HG03135 (cell line): ENCODE data around the gene VAMP5.
"Not testable (repeated sequence)": the region's sequence is repeated elsewhere in the genome, so short reads cannot be mapped to it uniquely, and the experiment has no call there.

Experiments used
- ATAC-seq: cut with Tn5 transposase; IDR thresholded peaks from one replicate; pipeline ENCODE4 v1.9.1; 2021; ENCODE audit warnings: mild to moderate bottlenecking, moderate library complexity; ENCODE audit not compliant: unreplicated experiment

Gene VAMP5

DNA sequence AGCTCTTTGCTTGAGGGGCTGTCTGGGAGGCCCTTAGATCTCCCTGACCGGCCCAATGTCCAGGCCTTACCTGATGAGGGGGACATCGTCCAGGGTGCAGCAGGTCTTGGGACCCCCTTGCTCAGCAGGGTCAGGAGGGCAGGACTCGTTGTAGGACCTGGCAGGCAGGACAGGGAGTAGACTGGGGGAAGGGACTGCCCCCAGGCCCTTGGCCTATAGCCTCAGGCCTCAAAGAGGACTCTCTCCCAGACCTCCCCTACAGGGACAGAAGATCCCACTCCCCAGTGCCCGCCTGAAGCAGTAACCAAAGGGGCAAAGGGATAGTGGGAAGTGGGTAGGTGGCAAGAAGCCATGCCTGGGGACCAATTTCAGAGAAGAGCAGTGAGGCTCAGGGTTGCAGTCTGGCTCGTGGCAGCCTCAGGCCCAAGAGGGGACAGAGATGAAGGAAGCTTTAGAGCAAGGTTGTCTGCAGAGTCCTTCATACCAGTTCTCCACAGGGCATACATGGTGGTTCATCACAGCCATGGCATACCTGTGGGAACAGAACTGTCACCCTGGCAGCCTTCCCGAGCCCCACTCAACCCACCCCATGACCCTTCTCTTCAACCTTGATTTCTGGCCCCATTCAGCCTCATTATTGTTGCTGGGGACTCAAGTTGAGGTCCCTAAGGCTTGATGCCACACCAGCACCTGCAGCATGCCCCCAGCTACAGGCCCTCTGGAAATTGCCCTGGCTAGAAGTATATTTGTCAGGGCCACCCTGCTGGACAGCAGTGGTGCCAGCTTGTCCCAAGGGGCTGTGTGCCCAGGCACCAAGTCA lies 16.9 kb downstream of the VAMP5 start:
- no peak for ATAC-seq

DNA sequence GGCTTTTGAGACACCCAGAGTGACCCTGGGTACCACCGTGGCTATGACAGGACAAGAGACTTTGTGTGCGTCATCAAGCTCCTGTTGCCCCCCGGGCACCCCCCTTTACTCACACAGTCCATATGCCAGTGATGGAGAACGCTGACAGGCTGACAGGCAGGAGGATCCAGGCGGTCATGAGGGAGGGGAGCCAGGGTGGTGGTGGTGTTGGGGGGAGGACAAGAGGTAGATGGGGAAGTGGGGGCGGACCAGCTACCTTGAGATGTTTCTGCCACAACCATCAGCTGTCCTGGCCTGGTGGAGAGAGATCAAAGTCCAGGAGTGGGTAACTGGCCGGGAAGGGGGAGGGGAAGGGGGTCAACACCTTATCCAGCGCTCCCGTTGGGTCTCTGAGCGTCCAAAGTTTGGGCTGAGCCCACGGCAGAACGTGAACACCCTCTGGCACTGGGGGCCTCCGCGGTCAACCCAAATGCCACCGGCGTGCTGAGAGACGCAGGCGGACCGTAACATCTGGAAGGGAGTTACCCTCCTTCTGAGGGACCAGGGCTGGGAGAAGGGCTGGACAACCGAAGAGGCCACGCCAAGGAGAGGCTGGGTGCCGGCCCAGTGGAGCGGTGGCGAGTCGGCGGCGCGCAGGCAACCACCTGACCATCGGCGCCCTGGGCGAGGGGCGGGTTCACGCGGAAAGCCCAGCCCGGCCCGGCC lies 17.7 kb downstream of the VAMP5 start:
- ATAC-seq = peak; percentile 39

DNA sequence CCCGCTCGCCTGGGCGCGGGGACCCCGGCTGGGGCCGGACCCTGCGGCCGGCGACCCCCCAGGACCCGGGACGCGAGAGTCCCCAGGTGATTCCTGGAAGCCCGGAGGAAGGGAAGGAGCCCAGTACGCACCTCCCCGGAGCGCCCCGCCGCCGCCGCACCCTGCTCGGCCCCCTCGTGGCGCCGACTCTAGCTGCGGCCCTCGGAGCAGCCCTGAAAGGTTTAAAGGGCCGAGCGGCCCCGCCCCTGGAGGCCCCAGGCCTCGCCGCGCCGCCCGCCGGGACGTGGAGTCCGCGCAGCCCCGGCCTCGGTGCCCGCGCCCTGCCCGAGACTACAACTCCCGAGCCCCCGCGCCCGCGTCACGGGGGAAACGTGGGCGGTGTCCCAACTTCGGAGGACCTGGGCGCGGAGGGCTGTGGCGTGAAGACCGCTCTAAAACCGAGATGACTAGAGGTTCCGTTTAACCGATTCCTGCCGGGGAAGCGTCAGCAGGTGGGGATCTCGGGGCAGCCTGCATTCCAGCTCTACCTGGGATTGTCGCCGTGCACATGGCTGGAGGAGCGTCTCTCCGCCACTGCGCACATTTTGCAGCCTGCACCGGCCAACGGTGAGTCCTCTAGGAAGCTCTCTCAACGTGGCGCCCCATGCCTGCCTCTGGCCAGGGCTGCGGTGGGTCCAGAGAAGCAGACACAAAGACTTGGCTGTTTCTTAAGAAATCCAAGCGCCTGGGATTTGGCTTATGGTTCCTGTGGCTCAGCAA lies 18.4 kb downstream of the VAMP5 start, which contains the start of gene TMEM150A:
Gene TMEM150A, minus strand, starts transcription at position 223 of the 759 bp plus-strand sequence. CDS start 750 bp downstream, outside the sequence.
- peak; percentile 95 for ATAC-seq

DNA sequence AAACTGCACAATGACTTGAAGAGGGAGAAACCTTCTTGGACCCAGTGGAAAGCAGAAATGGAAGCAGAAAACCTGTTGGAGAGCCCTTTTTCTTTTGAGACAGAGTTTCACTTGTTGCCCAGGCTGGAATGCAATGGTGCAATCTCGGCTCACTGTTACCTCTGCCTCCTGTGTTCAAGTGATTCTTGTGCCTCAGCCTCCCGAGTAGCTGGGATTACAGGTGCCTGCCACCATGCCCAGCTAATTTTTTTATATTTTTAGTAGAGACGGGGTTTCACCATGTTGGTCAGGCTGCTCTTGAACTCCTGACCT lies 19.9 kb downstream of the VAMP5 start:
- not testable (repeated sequence) for ATAC-seq

DNA sequence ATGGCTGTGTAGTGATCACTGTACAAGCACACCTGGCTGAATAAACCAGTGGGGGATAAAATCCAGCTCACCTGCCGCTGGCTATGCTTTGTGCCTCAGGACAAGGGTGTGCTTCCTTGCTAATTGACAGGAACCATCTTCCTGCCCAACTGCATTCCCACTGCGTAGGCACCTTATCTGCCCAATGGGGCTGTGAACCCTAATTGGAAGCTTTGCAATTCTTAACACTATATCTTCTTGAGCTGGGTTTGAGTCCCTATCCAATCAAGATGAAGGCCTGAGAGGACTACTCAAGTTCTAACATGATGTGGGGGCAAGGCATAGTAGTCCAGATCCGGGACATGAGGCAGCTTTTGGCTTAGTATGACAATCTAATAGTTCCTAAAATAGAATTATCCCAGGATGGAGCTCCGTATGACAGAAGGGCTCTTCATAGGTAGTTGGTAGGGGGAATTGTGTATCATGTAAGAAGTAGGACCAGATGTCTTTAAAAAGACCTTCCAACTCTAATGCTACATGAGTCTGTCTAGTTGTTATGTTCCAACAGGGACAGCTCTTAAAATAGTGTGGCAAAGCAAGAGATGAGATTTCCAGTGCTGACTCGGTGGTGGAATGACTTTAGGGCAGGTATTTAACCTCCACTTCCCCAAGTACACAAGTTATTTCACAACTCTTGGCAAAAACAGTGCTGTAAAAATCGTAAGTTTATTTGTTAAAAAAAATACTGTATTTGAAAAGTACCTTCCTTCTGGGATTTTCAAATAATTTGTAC lies 20.5 kb downstream of the VAMP5 start:
- ATAC-seq = no peak

DNA sequence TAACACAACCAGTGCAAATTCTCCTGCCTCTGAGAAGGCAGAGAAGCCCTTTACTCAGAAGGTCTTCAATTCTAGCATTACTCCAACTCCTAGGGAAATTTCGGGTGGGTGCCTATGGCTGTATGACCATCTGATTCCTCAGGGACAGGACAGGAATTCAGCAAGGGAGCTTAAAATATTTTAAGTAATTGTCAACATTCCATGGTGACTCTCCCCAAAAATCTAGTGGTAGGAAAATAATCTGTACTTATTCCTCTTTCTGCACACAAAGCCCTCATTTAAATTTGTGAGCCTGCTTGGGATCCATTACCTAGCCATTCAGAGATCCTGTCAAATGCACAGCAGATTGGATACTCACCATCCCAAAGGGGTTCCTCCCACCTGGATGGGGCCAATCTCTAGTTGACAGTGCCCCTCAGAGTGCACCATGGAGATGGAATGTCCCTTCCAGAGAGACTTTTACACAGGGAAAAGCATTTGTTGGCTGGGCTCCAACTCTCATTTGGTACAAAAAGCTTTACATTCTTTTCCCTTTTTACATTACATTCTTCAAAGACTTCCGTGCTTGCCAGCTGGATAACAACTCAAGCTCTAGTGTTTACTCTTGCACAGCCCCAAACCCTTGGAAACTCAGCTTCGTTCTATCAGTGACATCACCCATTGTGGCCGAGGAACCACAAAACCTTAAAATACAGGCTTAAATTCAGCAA lies 21.3 kb downstream of the VAMP5 start:
- ATAC-seq = no peak

DNA sequence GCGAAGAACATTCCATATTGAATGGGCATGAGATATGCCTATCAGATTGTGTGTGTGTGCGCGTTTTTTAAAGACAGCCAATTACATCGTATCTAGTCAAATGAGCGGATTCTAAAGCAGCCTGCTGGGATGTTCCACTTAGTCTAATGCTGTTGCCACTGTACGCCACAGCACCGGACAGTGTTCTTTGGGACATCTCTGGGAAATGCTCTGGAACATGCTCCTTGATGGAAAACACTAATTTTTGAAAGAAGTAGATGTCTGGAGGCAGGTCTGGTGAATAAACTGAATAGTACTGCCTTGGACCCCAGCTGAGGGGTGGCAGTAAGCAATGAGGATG lies 21.9 kb downstream of the VAMP5 start:
- no peak for ATAC-seq

DNA sequence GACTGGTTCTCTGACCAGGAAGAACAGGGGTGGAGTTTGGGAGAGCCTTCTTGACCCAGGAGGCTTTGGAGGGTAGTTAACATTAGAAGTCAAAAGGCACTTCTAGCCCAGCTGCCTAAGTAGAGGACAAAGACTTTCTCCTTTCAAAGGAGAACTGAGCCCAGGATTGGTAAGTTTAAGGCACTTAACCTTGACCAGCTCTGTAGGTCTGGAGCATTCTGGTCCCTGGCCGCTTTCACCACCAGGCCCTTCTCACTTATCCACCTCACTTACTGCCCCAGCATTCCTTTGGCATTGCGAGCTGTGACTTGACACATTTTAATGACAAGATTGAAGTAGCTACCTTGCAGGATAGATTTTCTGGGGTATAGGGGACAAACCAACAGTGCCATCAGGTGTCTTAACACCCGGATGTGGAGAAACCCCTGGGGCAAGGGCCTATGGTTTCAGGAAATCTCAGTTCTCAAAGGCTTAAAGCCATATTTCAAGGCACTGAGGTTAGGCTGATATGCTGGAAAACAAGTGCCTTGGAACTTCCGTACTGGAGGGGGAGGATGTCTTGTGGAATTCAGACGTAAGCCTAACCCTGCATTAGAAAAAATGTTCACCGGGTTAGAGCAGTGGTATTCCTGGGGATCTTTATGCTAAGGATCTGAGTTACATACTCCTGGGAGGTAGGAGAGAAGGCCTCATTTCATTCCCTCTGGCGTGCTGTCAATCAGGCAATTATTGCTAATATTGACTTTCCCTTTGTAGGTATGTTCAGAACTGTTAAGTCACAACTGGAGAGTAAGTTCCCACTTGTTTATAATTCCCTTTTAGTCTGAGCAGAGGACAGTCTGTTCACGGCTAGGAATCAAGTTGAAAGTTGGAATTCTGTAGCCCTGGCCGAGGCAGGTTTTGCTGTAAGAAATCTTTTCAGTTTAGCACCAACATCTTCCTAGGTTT lies 23.3 kb downstream of the VAMP5 start:
- no peak for ATAC-seq

DNA sequence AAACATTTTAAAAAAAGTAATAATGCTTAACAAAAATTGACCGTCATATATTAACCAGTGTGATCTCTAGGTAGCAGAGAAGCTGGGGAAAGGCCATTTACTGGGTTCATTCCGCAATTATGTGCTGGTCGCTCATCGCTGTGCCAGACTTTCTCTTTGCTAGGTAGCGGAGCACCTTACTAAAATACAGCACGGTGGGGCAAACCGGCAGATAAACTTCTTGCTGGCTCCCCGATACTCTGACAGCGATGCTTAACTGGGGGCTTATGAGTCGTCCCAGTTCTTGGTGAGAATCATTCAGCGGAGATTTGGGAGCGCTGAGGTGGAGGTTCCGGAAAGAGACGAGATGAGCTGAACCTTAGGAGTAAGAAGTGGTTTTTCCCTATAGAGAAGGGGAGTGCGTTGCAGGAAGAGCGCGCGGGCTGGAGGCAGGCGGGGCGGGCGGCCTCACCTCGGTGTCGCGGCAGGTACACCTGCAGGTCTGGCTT lies 27.0 kb downstream of the VAMP5 start:
- no peak for ATAC-seq

DNA sequence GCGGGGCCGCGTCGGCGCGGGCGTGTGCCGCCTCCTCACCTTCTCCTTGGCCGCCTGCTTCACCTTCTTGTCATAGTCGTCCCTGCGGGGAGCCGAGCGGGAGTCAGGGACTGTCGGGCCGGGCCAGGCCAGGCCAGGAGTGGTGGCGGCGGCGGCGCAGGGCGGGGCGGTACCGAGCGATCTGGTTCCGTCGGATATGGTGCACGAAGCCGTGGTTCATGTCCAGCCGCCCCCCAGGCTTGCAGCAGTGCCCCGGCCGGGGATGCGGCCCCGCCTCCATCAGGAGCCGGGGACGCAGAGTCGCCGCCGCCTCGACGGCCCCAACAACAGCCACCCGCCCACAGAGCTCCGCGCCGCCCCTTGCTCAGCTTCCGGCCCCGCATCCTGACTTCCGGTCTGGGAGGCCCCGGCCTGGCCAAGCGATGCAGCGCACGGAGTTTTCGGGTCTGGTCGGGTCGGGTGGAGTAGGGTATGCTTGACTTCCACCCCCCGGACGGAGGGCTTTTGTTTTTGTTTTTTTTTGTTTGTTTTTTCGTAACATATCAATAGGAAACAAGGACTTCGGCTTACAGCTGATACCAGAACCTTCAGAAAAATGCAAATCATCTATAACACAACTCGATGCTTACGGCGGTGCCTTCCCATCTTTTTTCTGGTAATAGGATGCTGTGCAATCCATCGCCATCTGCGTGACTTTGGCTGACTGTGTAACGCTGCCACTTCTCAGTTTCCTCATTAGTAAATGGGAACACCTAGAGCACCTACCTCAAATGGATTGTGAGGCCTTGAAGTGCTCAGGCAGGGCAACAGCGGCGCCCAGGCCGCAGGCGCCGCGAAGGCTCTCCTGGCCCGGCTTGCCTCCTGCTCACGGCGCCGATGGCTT lies 27.7 kb downstream of the VAMP5 start, which contains the start of gene C2orf68:
Gene C2orf68, minus strand, starts transcription at position 362 of the 883 bp plus-strand sequence. Its CDS starts 82 bp downstream, at position 280.
- ATAC-seq = peak; percentile 71

DNA sequence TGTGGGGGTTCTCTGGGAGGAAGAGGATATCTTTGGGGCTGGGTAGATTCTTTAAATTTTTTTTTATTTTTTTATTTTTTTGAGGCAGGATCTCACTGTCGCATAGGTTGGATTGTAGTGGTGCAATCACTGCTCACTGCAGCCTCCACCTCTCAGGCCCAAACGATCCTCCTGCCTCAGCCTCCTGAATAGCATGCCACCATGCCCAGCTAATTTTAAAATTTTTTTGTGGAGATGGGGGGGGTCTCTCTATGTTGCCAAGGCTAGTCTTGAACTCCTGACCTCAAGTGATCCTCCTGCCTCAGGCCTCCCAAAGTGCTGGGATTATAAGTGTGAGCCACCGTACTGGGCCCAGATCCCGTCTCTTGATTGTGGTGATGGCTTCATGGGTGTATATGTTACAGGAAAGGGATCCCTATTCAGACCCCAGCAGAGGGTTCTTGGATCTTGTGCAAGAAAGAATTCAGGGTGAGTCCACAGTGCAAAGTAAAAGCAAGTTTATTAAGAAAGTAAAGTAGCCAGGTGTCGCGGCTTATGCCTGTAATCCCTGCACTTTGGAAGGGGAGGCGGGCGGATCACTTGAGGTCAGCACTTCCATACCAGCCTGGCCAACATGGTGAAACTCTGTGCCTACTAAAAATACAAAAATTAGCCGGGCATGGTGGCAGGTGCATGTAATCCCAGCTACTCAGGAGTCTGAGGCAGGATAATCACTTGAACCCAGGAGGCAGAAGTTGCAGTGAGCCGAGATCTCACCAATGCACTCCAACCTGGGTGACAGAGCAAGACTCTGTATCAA lies 29.7 kb downstream of the VAMP5 start:
- no peak for ATAC-seq

DNA sequence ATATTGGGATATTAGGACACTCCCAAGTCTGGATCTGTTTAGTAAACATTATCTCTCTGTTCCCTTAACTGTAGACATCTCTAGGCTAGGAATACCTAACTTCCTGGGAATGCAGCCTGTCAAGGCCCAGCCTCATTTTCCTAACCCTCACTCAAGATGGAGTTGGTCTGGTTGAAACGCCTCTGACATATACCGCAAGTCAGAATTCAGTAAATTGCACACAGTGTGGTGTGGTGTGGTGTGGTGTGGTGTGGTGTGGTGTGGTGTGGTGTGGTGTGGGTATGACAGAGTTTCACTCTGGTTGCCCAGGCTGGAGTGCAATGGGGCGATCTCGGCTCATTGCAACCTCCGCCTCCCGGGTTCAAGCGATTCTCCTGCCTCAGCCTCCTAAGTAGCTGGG lies 30.5 kb downstream of the VAMP5 start:
- ATAC-seq = not testable (repeated sequence)

DNA sequence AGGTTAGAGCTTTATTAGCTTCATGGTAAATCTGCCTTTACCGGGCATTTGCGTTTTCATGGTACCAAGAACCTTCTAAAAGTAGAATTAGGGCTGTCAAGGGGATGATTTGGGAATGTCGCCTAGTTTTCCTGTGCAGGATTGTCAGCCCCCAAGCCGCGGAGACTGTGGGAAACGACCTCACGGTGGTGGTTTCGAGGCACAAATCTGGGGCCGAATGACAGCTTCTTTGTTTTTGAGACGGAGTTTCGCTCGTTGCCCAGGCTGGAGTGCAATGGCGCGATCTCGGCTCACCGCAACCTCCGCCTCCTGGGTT lies 31.1 kb downstream of the VAMP5 start:
- no peak for ATAC-seq

DNA sequence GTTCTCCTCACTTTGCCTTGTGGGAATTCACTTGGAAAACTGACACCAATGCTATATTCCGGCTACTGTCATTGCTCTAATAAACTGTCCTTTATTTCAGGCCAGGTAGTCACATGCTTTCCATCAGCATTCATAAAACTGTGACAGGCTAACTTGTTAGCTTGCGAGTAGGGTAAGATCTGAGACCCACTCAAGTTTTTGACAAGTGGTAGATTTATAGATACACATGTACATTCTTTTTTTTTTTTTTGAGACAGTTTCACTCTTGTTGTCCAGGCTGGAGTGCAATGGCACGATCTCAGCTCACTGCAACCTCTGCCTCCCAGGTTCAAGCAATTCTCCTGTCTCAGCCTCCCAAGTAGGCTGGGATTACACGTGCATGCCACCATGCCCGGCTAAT lies 33.5 kb downstream of the VAMP5 start:
- not testable (repeated sequence) for ATAC-seq

DNA sequence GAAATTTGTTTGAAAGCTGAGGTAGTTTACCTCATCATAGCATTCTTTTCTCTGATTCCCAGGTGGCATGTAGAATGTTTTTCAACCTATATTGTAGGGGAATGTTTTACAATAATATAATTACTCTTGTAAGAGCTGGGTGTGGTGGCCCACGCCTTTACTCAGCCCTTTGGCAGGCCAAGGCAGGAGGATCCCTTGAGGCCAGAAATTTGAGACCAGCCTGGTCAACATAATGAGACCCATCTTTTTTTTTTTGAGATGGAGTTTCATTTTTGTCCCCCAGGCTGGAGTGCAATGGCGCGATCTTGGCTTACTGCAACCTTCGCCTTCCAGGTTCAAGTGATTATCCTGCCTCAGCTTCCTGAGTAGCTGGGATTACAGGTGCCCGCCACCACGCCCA lies 35.4 kb downstream of the VAMP5 start:
- ATAC-seq = no peak

DNA sequence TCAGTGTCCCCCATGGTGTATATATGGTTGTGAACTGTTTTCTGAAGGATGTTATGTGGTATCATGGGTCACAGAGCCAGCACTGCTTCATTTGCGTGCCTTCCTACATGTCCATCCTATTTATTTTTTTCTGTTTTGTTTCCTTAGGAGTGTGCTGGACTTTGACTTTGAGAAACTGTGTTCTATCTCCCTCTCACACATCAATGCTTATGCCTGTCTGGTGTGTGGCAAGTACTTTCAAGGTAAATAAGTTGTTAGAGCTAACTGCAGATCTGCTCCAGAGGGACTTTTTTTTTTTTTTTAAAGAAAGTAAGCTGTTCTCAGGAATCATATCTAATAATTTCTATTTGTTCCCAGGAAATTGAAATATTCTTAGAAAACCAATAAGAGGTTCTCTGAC lies 37.1 kb downstream of the VAMP5 start:
- no peak for ATAC-seq

DNA sequence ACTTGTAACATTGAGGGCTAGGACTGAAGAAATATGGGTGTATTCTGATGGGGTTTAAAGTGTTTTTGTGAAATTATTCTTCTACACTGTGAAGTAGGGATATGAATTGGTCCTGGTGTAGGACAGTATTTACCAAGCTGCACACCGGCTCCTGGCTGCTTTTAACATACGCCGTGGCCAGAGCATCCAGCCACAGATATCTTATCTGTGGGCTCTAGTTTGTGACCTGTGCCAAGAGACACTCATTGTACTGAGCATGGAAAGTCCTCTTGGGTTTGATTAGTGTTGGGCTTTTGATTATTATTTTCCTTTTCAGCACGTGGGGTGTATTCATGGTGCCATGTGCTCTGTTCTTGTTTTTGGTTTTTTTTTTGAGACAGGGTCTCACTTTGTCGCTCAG lies 39.8 kb downstream of the VAMP5 start:
- no peak for ATAC-seq
